DND-41 (cell line): ENCODE measurements around the gene RELCH.

Source experiments
- CTCF ChIP-seq: IDR thresholded peaks from 2 replicates; pipeline ENCODE4 v1.5.1; 2012; ENCODE audit warnings: borderline replicate concordance, low read length, moderate library complexity, mild to moderate bottlenecking; ENCODE audit not compliant: poor library complexity, severe bottlenecking; ENCODE audit errors: extremely low read depth
- EZH2 ChIP-seq: IDR thresholded peaks from 3 replicates; pipeline ENCODE4 v1.6.1; 2012; ENCODE audit warnings: borderline replicate concordance, low read depth, mild to moderate bottlenecking, moderate library complexity, low read length, inconsistent platforms; ENCODE audit not compliant: severe bottlenecking

GRCh38 chr18:62187543-62188510 lies 772 bp downstream of the RELCH start:
- TF ChIP-seq EZH2: no peak
- TF ChIP-seq CTCF: peak; percentile 30
